NCI-H82 treated with DMSO at 0.1 percent for 48 hours (cell line): ENCODE measurements around the gene ARHGEF10L.
"Not testable (repeated sequence)": the region's sequence is repeated elsewhere in the genome, so short reads cannot be mapped to it uniquely, and the experiment has no call there.

Experiments used
- DNase-seq: peaks from one replicate; lab custom pipeline; 2025; ENCODE audit not compliant: unreplicated experiment; lab: John Stamatoyannopoulos, UW

The ARHGEF10L gene

GRCh38 chr1:17539477-17540254, at the start of gene ARHGEF10L:
Gene ARHGEF10L, plus strand, starts transcription at chr1:17539698. Its CDS starts 40,898 bp downstream, at chr1:17580596.
- DNase-seq: no peak

GRCh38 chr1:17489768-17490417, 49.6 kb upstream of the ARHGEF10L start:
- not testable (repeated sequence) for DNase-seq

- DNase-seq: not testable (repeated sequence)
Observed at GRCh38 chr1:17490667-17491066, 48.8 kb upstream of the ARHGEF10L start.

GRCh38 chr1:17494114-17494729, 45.3 kb upstream of the ARHGEF10L start:
- DNase-seq: peak; percentile 23

GRCh38 chr1:17496419-17496818, 43.1 kb upstream of the ARHGEF10L start:
- no peak for DNase-seq

- DNase-seq: no peak
Observed at GRCh38 chr1:17498214-17498613, 41.3 kb upstream of the ARHGEF10L start.

DNA sequence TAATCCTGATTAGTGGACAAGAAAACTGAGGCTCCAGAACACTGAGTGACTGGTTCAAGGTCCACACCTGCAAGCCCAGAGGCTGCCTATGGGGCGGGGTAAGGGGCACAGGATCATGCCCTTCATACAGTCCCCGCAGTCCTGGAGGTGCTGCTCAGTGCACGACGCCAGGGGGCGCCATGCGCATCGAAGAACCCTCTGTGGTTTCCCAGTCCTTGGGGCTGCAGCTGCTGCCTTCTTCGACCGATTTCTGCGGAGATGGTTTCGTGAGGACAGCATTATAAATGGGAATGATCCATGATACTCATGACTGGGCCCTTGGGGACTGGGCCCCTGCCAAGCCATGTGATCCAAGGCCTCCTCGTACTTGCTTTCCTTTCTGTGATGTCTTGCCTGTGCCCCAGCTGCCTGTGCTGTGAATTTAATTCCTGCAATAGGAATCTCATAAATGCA, 37.1 kb upstream of the ARHGEF10L start:
- DNase-seq: peak; percentile 49

- no peak for DNase-seq
Observed at GRCh38 chr1:17503146-17503545, 36.4 kb upstream of the ARHGEF10L start.

DNA sequence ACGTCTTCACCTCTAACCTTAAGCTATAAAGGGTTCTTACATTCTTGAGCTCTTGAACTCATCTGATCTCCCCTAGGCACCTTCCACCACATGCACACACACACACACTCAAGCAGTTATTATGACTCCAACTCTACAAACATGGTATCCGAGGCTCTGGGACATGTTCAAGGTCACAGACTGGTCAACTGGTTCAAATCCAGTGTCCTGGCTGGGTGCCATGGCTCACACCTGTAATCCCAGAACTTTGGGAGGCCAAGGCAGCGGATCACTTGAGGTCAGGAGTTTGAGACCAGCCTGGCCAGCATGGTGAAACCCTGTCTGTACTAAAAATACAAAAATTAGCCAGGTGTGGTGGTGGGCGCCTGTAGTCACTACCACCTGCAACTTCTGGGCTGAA, 32.3 kb upstream of the ARHGEF10L start:
- not testable (repeated sequence) for DNase-seq

DNA sequence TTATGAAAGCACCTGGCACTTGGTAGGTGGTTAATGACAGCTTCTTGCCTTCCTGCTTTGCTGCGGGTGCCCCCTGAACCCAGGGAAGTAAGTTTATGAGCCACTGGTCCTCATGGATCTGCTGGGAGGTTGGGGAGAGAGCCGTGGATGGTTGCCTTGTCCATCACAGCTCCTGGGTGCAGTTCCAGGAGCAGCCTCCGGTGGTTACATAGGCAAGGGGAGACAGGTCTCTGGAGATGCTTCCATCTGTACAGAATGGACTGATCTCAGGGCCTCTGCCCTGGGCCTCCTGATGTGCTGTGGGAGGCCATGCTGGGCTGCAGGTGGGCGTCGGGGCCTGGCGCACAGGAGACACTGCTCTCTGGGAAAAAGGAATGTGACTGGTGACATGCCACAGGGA, 31.6 kb upstream of the ARHGEF10L start:
- DNase-seq: no peak

DNA sequence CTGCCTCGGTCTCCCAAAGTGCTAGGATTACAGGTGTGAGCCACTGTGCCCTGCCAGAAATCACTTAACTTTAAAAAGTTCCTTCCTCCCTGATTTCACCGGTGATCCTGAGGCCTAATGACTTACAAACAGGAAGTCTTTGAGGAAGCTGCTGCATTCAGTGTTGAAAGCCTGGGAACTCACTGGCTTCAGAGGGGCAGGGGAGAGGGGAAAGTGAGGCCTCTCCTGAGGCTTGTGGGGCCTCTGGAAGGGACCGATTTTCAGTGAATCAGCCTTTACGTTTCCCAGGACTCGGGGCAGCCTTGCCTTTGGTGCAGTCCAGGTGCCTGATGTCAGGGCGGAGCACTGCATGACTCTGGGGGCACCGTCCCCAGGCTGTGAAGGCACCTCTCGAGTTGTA, 30.1 kb upstream of the ARHGEF10L start:
- no peak for DNase-seq

- no peak for DNase-seq
Observed at GRCh38 chr1:17510138-17510537, 29.4 kb upstream of the ARHGEF10L start.

- no peak for DNase-seq
Observed at GRCh38 chr1:17511188-17511587, 28.3 kb upstream of the ARHGEF10L start.

GRCh38 chr1:17513131-17513530, 26.4 kb upstream of the ARHGEF10L start:
- DNase-seq: no peak

- DNase-seq: no peak
Observed at GRCh38 chr1:17514776-17515175, 24.7 kb upstream of the ARHGEF10L start.

GRCh38 chr1:17515902-17516301, 23.6 kb upstream of the ARHGEF10L start:
- no peak for DNase-seq

DNA sequence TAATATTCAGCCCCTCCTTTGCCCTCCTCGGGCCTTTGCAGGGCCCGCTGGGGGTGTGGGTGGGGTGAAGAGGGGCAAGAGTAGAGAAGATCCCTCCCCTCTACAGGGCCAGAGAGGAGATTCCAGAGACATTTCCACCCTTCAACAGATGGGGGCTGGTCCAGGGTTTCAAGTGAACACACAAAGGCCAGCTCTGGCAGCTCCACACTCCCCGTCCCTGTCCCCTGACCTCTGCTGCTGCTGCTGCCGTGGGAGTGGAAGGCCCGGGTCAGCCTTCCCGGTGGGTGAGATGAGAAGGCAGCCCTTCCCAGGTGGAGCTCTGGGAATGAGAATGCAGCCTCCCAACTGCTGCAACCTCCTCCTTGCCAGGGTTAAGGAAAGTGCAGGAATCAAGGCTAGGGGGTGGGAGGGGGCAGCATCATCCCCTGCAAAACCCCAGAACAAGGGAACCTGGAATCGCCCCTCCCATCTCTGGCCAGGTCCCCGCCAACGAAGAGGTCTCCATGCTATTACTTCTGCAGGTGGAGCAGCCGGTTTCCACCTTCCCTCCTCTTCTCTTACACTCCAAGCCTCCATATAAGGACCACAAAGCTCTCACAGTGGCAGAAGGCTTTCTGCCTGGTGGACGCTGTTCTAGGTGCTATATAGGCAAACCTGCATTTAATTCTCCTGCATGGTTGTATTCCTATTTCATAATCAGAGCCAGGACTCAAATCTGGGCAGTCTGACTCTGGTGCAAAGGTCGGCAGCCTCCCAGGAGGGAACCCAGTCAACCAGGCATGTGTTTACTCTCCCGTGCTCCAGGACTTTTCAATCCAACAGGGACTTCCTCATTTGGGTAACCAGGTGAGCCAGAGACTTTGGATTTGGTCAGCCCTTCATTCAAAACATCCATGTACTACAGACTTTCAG, 22.9 kb upstream of the ARHGEF10L start:
- no peak for DNase-seq

- DNase-seq: no peak
Observed at GRCh38 chr1:17520041-17520440, 19.5 kb upstream of the ARHGEF10L start.

DNA sequence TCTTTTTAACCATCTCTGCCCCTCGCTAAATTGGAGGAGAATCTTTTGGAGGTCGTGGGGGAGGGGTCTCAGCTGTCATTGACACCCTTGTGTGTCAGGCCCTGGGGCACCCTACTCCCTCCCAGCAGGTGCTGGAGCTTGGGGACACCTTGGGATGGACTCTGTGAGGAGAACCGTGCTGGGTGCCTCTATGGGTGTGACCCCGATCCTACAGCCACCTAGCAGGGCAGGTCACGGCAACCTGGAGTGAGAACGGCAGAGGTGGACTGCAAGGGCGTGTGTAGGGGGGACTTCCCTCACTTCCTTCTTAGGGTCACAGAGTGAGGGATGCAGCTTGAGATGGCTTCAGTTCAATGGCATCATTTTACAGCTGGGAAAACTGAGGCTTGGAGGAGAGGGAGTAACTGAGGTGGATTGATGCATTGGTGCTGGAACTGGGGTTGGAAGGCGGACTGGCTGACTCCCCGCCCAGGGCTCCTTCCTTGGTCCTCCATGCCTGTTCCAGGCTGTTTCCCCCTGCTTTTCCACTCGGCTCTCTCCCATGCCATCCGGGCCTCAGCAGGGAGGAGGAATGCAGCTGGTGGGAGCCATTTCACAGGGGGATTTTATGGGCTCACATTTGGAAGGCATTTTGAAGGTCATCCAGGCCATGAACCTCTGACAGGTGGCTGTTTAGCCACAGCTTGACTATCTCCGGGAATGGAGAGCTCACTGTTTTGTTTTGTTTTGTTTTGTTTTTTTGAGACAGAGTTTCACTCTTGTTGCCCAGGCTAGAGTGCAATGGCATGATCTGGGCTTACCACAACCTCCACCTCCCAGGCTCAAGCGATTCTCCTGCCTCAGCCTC, 18.8 kb upstream of the ARHGEF10L start:
- DNase-seq: no peak
